Kidney tubule cell (primary cell): ENCODE results near the gene TEX28.
"Not testable (repeated sequence)": the region's sequence is repeated elsewhere in the genome, so short reads cannot be mapped to it uniquely, and the experiment has no call there.

Experiments used
- DNase-seq: peaks from one replicate; pipeline ENCODE4 v3.0.0-alpha.2; 2018; ENCODE audit warnings: low spot score

Gene TEX28

DNA sequence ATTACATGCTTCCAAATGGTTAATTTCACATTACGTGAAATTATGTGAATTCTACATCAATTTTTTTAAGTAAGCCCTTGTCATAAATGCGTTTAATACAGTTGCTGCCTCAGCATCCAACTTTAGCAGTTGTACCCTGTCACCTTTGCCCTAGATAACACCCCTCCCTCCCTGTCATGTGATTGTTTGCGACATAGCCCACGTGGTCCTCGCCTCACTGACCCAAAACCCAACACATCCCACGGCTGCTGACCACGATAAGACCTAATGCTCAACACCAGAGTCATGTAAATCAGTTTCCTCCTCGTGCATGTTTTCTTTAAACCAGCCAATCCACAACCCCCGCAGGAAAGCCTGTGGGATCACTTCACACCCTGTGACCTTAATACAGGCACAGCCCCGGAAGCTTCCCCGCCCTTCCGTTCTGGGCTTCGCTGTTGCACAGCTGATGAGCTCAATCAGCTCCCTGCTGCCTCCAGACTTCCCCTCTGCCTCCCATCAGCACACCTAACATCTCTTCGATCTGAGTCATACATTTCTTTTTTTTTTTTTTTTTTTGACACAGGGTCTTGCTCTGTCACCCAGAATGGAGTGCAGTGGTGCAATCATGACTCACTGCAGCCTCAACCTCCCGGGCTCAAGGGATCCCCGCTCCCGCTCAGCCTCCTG lies 47.4 kb downstream of the TEX28 start:
- not testable (repeated sequence) for DNase-seq

GRCh38 chrX:154239982-154240503 lies 54.9 kb downstream of the TEX28 start:
- DNase-seq: not testable (repeated sequence)

GRCh38 chrX:154238939-154239559 lies 55.9 kb downstream of the TEX28 start:
- DNase-seq: not testable (repeated sequence)

DNA sequence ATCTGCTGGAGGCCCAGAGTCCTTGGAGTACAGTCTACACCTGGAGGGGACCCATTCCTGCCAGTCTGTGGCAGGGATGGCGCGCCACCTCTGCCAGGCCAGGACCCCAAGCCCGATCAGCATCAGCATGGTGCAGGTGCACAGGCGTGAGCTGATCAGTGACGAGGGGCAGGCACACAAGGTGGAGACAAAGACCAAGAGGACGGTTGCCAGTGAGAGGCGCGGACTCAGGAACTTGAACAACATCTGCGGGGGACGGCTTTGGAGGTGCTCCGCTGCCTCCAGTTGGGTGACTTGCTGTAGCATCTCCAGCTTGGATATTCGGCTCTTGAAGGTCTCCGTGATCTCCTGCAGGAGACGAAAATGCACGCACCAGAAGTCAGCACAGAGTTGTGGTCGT lies 61.3 kb downstream of the TEX28 start:
- not testable (repeated sequence) for DNase-seq

DNA sequence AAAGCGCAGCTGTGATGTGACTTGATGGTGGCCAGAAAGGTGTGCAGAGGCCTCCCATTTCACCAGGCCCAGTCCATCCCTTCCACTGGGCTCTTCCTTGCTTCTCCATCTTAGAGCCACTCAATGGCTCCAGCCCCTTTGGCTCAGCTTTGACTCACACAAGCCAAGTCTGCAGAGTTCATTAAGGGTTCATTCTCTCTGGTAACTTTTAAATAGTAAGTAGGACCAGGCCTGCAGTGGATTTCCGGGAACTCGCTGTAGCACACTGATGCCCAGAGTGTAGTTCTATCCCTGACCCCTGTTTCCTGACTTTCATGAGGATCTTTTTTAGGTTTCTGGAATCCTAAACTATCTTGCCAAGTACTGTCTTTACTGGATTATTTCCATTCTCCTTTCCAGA lies 63.5 kb downstream of the TEX28 start:
- not testable (repeated sequence) for DNase-seq

DNA sequence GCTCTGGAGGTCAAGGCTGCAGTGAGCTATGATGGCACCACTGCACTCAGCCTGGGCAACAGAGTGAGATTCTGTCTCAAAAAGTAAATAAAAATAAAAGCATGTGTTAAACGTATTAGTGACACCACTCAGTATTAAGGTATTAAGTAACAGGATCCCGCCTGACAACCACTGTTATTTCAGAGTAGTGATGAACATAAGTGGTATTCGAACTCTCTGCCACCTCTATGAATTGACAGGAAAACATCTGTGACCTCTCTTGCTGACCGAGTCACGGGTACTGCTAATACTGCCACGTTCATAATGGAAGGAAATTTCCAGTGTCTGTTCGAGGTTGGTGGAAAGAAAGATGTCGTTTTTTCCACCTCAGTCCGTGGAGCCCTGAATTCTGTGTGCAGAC lies 68.2 kb downstream of the TEX28 start:
- DNase-seq: not testable (repeated sequence)

DNA sequence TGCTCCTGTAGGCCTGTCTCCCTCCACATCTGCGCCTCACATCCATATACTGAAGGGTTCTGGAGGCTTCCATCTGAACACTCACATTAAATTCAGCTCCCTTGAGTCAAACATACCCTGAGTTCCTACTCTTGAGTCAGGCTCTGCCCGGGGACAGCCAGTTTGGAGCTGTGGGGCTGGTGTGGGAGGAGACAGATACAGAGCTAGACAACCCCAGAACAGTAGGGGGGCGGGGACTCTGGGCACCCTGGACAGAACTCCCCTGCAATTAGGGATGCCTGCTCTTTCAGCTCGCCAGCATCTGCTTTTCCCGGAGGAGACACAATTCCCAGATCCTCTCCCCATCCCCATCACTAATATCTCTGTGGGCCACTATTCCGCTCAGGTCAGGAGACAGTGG lies 69.6 kb downstream of the TEX28 start:
- not testable (repeated sequence) for DNase-seq
